Epithelial cell of proximal tubule (primary cell): Measurements from ENCODE around the gene A4GALT. TPM values are rescaled to one million over a fixed set of nuclear protein-coding genes. Genes with fewer than 3 reads are reported as not detected.

Experiments used
- DNase-seq: peaks from one replicate; pipeline ENCODE4 v3.0.0-alpha.2; 2011; ENCODE audit warnings: low read depth
- H3K4me3 ChIP-seq: 2 replicates; pipeline ENCODE4 v1.5.1; 2011; ENCODE audit warnings: low read depth, mild to moderate bottlenecking, low read length
- total RNA-seq: library from RNA; depleted of rRNA; stranded (reverse); fragments of >200 nt; gene quantifications from 2 replicates; pipeline ENCODE4 v1.2.3, GENCODE V29; 2015
- TF ChIP-seq, protein P1 (sequence below): conservative IDR thresholded peaks from 2 replicates; pipeline ENCODE4 v1.5.1; 2012; ENCODE audit warnings: low read depth, mild to moderate bottlenecking, low read length

A4GALT gene
- total RNA-seq, 1 donor from 2014 or later, result 16.2 TPM

DNA sequence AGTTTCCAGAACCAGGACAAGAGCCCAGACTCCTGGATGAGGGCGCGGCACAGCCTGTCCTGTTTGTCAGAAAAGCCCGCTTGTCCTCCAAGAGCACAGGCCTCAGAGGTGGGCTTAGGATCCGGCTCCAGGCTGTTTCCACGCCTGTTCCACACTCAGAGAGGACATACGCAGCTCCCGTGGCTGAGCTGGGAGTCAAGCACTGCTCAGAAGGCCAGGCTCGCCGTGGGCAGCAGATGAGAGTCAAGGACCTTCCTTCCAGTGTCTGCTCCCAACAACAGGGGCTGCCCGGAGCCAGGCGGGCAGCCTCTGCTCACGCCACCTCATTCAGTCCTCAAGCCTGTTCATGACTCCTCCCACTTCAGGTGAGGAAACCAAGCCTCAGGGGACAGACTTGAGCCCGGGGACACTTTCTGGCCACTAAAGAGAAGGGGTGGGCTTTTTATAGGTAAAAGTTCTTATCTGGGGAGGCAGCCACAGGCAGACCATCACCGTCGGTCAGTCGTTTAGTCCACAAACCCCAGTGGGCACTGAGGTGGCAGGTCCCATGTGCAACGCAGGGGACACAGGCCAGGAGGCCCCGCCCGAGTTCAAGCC lies 75.2 kb downstream of the A4GALT start:
- TF ChIP-seq, protein P1, sequence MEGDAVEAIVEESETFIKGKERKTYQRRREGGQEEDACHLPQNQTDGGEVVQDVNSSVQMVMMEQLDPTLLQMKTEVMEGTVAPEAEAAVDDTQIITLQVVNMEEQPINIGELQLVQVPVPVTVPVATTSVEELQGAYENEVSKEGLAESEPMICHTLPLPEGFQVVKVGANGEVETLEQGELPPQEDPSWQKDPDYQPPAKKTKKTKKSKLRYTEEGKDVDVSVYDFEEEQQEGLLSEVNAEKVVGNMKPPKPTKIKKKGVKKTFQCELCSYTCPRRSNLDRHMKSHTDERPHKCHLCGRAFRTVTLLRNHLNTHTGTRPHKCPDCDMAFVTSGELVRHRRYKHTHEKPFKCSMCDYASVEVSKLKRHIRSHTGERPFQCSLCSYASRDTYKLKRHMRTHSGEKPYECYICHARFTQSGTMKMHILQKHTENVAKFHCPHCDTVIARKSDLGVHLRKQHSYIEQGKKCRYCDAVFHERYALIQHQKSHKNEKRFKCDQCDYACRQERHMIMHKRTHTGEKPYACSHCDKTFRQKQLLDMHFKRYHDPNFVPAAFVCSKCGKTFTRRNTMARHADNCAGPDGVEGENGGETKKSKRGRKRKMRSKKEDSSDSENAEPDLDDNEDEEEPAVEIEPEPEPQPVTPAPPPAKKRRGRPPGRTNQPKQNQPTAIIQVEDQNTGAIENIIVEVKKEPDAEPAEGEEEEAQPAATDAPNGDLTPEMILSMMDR, result no peak
- H3K4me3 ChIP-seq, result peak overlapping the region; percentile 37
- no peak for DNase-seq

DNA sequence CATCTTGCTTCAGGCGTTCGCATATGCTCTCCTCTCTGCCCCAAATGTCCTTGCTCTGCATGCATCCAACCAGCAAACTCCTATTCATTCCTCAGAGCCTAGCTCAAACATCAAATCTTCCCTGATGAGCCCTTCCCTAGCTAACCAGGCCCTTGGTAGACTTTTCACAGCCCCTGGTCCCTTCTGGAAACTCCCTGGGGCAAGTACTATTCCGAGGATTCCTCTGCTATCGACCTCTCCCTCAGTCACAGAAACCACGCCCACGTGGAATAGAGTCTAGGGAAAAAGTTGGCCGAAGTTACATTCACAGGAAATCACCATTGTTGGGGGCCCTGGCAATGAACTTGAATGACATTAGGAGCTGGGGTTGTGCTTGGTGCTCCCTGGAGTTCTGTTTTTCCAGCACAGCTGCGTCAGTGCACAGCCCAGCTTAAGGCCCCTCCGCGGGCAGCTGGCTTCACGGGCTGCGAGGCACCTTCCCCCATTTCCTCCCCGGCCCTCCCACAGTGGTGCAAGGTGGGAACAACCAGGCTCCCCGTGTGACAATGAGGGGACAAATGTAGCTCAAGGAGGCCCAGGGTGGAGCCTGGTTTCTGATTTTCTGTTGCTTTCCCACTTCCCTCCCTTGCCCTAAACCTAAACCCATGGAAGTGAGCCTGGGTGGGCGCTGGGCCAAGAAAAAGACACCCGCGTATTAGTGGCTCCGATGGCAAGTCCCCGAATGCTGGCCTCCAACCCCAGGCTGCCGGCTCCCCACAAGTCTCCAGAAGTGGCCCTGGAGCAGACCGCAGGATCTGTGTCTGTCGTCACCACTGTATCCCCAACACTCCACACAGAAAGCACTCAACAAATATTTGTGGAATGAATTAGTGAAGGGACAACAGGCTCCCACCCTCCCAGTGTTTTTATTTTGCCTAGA lies 76.0 kb downstream of the A4GALT start:
- no peak overlapping the region for H3K4me3 ChIP-seq
- TF ChIP-seq, protein P1, result no peak
- no peak for DNase-seq

DNA sequence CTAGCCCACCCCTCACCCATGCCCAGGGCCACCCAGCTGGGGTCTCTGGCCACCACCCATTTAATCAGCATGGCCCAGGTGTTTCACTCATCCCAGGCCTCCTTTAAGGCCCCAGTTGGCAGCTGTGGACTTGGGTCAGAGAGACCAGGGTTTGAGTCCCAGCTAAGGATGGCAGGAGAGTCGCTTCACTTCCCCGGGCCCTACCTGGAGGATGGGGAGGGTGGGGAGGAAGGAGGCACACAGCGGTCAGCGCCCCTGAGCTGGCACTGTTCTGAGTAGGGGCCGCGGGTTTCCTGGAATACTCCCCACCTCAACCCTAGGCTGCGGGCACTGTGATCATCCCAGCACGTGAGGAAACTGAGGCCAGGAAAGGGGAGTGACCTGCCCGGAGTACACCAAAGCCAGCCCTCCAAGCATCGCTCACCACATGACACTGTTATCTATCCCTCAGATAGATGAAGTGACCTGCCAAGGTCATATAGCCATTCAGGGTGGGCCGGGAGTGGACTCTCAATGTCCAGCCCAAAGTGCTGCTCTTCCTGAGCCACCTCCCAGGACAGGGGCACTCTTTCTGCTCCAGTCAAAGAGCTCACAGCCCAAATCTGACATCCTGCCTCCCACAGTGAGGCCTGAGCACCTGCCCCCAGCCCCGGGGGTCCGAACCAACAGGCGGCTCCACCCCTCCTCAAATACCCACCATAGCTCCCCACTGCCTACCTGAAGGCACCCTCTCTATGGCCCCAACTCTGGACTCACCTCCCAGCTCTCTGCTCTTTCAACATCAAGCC lies 76.8 kb downstream of the A4GALT start:
- H3K4me3 ChIP-seq, result no peak overlapping the region
- TF ChIP-seq, protein P1, result no peak
- DNase-seq, result no peak

DNA sequence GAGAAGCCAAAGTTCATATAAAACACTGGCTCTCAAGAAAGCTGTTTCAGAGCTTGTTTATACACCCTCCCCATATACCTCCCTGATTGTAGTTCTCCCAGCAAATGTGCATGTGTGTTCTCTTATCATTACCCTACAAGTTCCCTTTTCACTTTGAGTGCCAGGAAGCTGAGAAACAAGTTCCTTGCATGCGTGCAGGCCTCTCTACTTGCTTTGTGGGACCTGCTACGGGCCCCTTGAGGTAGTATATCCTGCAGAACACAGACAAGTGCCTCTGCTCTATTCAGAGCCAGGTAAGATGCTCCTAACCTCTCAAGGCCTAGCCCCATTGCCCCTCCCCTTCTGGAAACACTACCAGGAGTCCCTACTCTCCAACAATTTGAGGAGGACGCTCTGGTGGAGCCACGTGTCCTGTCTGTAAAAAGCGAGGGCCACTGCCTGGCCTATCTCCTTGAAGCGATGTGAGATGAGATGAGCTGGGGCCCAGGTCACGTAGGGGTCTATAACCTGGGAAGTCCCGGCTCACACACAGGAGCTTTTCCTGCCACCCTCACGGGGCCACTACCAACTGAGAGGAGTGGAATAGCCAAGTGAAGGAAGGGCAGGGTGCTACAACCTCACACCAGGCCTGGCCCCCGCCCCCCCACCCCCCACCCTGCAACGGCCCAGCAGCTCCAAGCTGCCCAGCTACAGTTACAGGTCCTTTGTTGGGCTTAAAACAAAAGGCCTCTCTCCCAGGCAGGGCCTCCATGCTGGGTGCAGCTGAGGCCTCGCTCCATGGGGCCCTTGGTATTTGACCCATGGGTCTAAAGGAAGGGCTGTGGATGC lies 77.7 kb downstream of the A4GALT start:
- TF ChIP-seq, protein P1, result no peak
- no peak overlapping the region for H3K4me3 ChIP-seq
- DNase-seq, result no peak

Other genes starting within 250 kb of the A4GALT start
- gene RRP7A, start 201.1 kb downstream of the A4GALT start, total RNA-seq, result 52.6 and 109 TPM in 2 replicates
- gene SERHL2, start 166.9 kb downstream of the A4GALT start, total RNA-seq, result 0.23 and 5.0 TPM in 2 replicates
- gene POLDIP3, start 106.0 kb downstream of the A4GALT start, total RNA-seq, result 35.0 and 40.2 TPM in 2 replicates
- gene ATP5MGL, start 80.3 kb downstream of the A4GALT start, total RNA-seq, result 0.58 TPM in 1 of 2 replicates, not detected in the other
- gene CYB5R3, start 71.5 kb downstream of the A4GALT start, total RNA-seq, result 122 and 136 TPM in 2 replicates
- gene ARFGAP3, start 136.4 kb upstream of the A4GALT start, total RNA-seq, result 50.1 and 62.2 TPM in 2 replicates